Stomach (tissue), 4 donors: ENCODE data around the gene ZNF629.

Experiments
- CTCF ChIP-seq, 7 experiments: fragments of 450-650 bp in 4 of 7; fragments of 200-600 bp in 3 of 7; sonication (generic) in 3 of 7; IDR thresholded peaks; one replicate each; pipeline ENCODE4 v1.5.1; 2016 to 2019; ENCODE audit warnings: antibody characterized with exemption in 7 of 7, control low read depth in 2 of 7, mild to moderate bottlenecking in 1 of 7
- EP300 ChIP-seq: sonication (generic); formaldehyde crosslinking; IDR thresholded peaks from one replicate; pipeline ENCODE4 v1.6.1; 2017; ENCODE audit warnings: antibody characterized with exemption
- POLR2AphosphoS5 ChIP-seq, 3 donors: sonication (generic); formaldehyde crosslinking; IDR thresholded peaks; one replicate each; pipeline ENCODE4 v1.6.1; 2016; ENCODE audit warnings: antibody characterized with exemption in 3 of 3

- TF ChIP-seq EP300, result no peak
- no peak for TF ChIP-seq POLR2AphosphoS5 (IDR thresholded peaks at IDR 0.05)
- TF ChIP-seq CTCF (IDR thresholded peaks at IDR 0.05), result no peak
Measured at GRCh38 chr16:30797670-30798309, 10.8 kb upstream of the ZNF629 start.
